SU-DHL-6 (cell line): ENCODE measurements around the gene ADAMTS12.

Source experiments
- H2AFZ ChIP-seq: fragments of 200-600 bp; sonication (generic); 2 replicates; pipeline ENCODE4 v1.6.1; 2014; ENCODE audit warnings: low read depth, mild to moderate bottlenecking, moderate library complexity, mixed read lengths, antibody characterized with exemption, low read length; ENCODE audit not compliant: severe bottlenecking
- H3F3A ChIP-seq: fragments of 200-600 bp; shearing (Covaris generic); 2 replicates; pipeline ENCODE4 v1.6.0; 2016; ENCODE audit warnings: antibody characterized with exemption, mild to moderate bottlenecking; ENCODE audit not compliant: insufficient read depth
- H3K27ac ChIP-seq: fragments of 200-600 bp; sonication (generic); 2 replicates; pipeline ENCODE4 v1.5.1; 2016; ENCODE audit warnings: low read depth, mild to moderate bottlenecking, low read length, moderate library complexity, mixed read lengths
- H3K27me3 ChIP-seq: fragments of 200-600 bp; sonication (generic), shearing (Covaris generic); 2 replicates; pipeline ENCODE4 v1.6.0; 2014; ENCODE audit warnings: mild to moderate bottlenecking, low read length
- H3K36me3 ChIP-seq: fragments of 200-600 bp; sonication (generic); 2 replicates; pipeline ENCODE4 v1.6.1; 2014; ENCODE audit warnings: mild to moderate bottlenecking, low read length, mixed read lengths
- H3K4me2 ChIP-seq: fragments of 300-600, 200-600 bp; shearing (Covaris generic), sonication (generic); 2 replicates; pipeline ENCODE4 v1.6.0; 2014; ENCODE audit warnings: low read length, low read depth, mild to moderate bottlenecking; ENCODE audit not compliant: poor library complexity, severe bottlenecking
- H3K4me3 ChIP-seq: fragments of 200-600 bp; sonication (generic); 2 replicates; pipeline ENCODE4 v1.5.1; 2014; ENCODE audit warnings: antibody characterized with exemption, low read length, mild to moderate bottlenecking, mixed read lengths; ENCODE audit not compliant: insufficient read depth, poor library complexity, severe bottlenecking
- H3K79me2 ChIP-seq: fragments of 200-600 bp; sonication (generic); 2 replicates; pipeline ENCODE4 v1.6.1; 2014; ENCODE audit warnings: mild to moderate bottlenecking, low read length, moderate library complexity; ENCODE audit not compliant: insufficient read depth
- H3K9ac ChIP-seq: fragments of 200-600 bp; sonication (generic); 2 replicates; pipeline ENCODE4 v1.7.0; 2014; ENCODE audit warnings: mild to moderate bottlenecking, low read length
- H3K9me2 ChIP-seq: fragments of 200-600 bp; sonication (generic); replicated peaks from 2 replicates; pipeline ENCODE4 v1.6.1; 2014; ENCODE audit warnings: low read length; ENCODE audit not compliant: insufficient read depth
- H3K9me3 ChIP-seq: fragments of 200-600 bp; sonication (generic); 2 replicates; pipeline ENCODE4 v1.6.1; 2014; ENCODE audit warnings: low read length, mixed read lengths; ENCODE audit not compliant: insufficient read depth
- H4K20me1 ChIP-seq: fragments of 200-600 bp; sonication (generic); 2 replicates; pipeline ENCODE4 v1.6.1; 2014; ENCODE audit warnings: low read depth, mild to moderate bottlenecking, antibody characterized with exemption, low read length, moderate library complexity, mixed read lengths
- EZH2phosphoT487 ChIP-seq: fragments of 200-600 bp; sonication (generic), shearing (Covaris generic); conservative IDR thresholded peaks from 2 replicates; pipeline ENCODE4 v1.6.1; 2018; ENCODE audit warnings: mild to moderate bottlenecking, antibody characterized with exemption, low read length, moderate library complexity, mixed read lengths
- TF ChIP-seq, protein P1 (sequence below): fragments of 200-600 bp; sonication (generic); IDR thresholded peaks from one replicate; pipeline ENCODE4 v1.5.1; 2017; ENCODE audit warnings: antibody characterized with exemption, mild to moderate bottlenecking, low read length, moderate library complexity; ENCODE audit not compliant: insufficient read depth, poor library complexity, severe bottlenecking

Gene ADAMTS12

DNA sequence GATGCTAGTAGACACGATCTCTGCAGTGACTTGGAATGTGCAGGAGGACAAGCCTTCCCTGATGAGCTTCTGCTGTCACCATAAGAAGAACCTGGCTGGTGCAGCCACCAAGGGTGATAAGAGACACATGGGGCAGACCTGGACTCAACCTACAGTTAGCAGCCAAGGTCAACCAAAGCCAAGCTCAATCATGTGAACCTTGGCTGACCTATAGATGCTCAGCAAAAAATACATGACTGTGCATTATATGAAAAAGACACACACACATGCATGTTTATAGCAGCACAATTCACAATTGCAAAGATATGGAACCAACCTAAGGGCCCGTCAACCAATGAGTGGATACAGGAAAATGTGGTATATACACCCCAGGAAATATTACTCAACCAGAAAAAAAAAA is 364.1 kb downstream of the ADAMTS12 start:
- H3K4me3 ChIP-seq, result no peak overlapping the region
- H3K79me2 ChIP-seq, result no peaks in the 10 kb centered on the region
- H3K27ac ChIP-seq, result no peak overlapping the region
- H2AFZ ChIP-seq, result no peak overlapping the region
- no peaks in the 10 kb centered on the region for H3K9me3 ChIP-seq
- H3K27me3 ChIP-seq, result no peaks in the 10 kb centered on the region
- H3F3A ChIP-seq, result no peaks in the 10 kb centered on the region
- no peaks in the 10 kb centered on the region for H3K9me2 ChIP-seq
- TF ChIP-seq, protein P1, sequence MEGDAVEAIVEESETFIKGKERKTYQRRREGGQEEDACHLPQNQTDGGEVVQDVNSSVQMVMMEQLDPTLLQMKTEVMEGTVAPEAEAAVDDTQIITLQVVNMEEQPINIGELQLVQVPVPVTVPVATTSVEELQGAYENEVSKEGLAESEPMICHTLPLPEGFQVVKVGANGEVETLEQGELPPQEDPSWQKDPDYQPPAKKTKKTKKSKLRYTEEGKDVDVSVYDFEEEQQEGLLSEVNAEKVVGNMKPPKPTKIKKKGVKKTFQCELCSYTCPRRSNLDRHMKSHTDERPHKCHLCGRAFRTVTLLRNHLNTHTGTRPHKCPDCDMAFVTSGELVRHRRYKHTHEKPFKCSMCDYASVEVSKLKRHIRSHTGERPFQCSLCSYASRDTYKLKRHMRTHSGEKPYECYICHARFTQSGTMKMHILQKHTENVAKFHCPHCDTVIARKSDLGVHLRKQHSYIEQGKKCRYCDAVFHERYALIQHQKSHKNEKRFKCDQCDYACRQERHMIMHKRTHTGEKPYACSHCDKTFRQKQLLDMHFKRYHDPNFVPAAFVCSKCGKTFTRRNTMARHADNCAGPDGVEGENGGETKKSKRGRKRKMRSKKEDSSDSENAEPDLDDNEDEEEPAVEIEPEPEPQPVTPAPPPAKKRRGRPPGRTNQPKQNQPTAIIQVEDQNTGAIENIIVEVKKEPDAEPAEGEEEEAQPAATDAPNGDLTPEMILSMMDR, result no peak
- TF ChIP-seq EZH2phosphoT487, result no peak
- H3K36me3 ChIP-seq, result no peaks in the 10 kb centered on the region
- H4K20me1 ChIP-seq, result no peaks in the 10 kb centered on the region
- H3K4me2 ChIP-seq, result no peak overlapping the region
- H3K9ac ChIP-seq, result no peak overlapping the region

DNA sequence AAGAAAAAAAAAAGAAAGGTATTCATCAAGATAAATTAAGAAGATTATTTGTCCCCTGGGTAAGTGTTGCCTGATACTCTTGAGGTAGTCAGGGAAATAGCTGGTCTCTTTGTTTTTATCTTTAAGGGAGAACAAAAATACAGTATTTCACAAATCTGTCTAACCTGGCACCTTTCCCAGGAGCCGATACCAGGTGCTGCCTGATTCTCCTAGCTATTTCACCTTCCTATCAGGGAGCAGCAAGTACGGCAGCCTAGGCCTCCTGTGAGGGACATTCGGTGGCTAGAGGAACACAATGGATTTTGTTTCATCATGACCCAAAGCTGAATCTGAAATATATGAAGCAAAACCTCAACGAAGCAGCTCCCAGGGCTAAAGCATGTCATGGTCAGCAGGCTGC is 365.0 kb downstream of the ADAMTS12 start:
- H3K27me3 ChIP-seq, result no peaks in the 10 kb centered on the region
- no peaks in the 10 kb centered on the region for H4K20me1 ChIP-seq
- H3K36me3 ChIP-seq, result no peaks in the 10 kb centered on the region
- H3K79me2 ChIP-seq, result no peaks in the 10 kb centered on the region
- no peak overlapping the region for H3K4me3 ChIP-seq
- H3F3A ChIP-seq, result no peaks in the 10 kb centered on the region
- no peaks in the 10 kb centered on the region for H3K9me3 ChIP-seq
- H3K9me2 ChIP-seq, result no peaks in the 10 kb centered on the region
- no peak overlapping the region for H3K4me2 ChIP-seq
- H3K9ac ChIP-seq, result no peak overlapping the region
- no peak for TF ChIP-seq EZH2phosphoT487
- TF ChIP-seq, protein P1, result no peak
- H2AFZ ChIP-seq, result no peak overlapping the region
- H3K27ac ChIP-seq, result no peak overlapping the region

DNA sequence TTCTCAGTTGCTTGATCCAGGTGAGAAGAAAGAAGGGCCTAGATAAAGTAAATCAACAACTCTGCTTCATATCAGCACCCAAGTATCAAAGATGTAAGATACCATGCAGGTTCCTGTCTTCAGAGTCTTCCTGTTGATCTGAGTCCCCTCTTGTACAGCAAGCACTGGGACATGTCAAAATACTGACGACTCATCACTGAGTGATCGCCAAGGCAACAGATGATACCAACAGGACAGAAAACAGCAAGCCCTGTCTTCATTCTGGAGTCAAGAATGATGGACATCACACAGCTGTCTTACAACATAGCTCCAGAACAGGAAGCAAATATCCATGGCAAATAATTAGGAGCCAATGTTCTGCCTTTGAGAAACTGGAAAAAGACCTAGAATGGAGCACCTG is 367.3 kb downstream of the ADAMTS12 start:
- Histone ChIP-seq H3K9me2 (no peaks in the 10 kb centered on the region), H3K4me3 (no peak overlapping the region), H3F3A (no peaks in the 10 kb centered on the region), H3K79me2 (no peaks in the 10 kb centered on the region), H2AFZ (no peak overlapping the region), H3K9me3 (no peaks in the 10 kb centered on the region), H3K9ac (no peak overlapping the region), H4K20me1 (no peaks in the 10 kb centered on the region), H3K36me3 (no peaks in the 10 kb centered on the region), H3K27ac (no peak overlapping the region), H3K27me3 (no peaks in the 10 kb centered on the region), H3K4me2 (no peak overlapping the region)
- TF ChIP-seq EZH2phosphoT487, result no peak
- TF ChIP-seq, protein P1, result no peak

DNA sequence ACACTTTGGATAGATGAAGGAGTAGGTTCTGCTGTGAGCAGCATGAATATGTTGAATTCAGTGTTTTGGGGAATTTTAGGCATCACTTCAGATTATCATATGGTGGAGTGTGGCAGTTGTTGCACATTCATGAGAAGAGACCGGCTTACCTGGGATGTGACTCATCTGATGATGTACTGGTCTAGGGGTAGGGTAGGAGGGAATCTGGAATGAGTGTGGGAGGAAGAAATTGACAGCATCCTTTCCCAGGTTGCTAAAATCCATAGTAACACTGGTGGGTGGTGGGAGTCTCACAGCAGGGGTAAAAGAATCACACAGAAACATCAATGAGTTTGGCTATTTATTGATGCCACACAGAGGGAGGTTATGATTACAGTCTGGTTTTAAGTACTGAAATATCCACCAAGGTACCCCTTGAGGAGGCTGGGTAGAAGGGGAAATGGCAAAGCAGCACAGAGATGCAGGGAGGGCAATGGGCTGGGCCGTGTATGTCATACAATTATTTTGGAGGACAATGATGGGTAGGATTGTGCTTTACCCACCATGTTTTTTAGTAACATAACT is 368.5 kb downstream of the ADAMTS12 start:
- Histone ChIP-seq H3F3A (no peaks in the 10 kb centered on the region), H3K27me3 (no peaks in the 10 kb centered on the region)

More for the DNA sequence above, 368.5 kb downstream of the ADAMTS12 start:
- H3K27ac ChIP-seq, result no peak overlapping the region
- H3K9me3 ChIP-seq, result no peaks in the 10 kb centered on the region
- no peak overlapping the region for H3K4me3 ChIP-seq
- H3K9ac ChIP-seq, result no peak overlapping the region
- no peak overlapping the region for H3K4me2 ChIP-seq
- H3K36me3 ChIP-seq, result no peaks in the 10 kb centered on the region
- TF ChIP-seq, protein P1, result no peak
- H3K79me2 ChIP-seq, result no peaks in the 10 kb centered on the region
- H3K9me2 ChIP-seq, result no peaks in the 10 kb centered on the region
- H4K20me1 ChIP-seq, result no peaks in the 10 kb centered on the region
- H2AFZ ChIP-seq, result no peak overlapping the region
